ENCODE results near the gene SUN5.

Gene SUN5

GRCh38 chr20:32989507-32990283 is 14.5 kb downstream of the SUN5 start:
- Histone ChIP-seq H3K4me1 (ENCODE audit: insufficient read depth, low read length) (no peaks in the 10 kb centered on the region), H3K27me3 (ENCODE audit: insufficient read depth, low read length) (no peaks in the 10 kb centered on the region), H2AFZ (ENCODE audit: low read depth, low read length) (no peak overlapping the region), H3K9me3 (ENCODE audit: low read length) (no peaks in the 10 kb centered on the region), H3K4me3 (ENCODE audit: low read length) (no peak overlapping the region), H3K36me3 (ENCODE audit: insufficient read depth, low read length) (no peaks in the 10 kb centered on the region)

GRCh38 chr20:32988008-32988407 is 16.2 kb downstream of the SUN5 start:
- no peaks in the 10 kb centered on the region for H3K27me3 ChIP-seq (ENCODE audit: insufficient read depth, low read length)

GRCh38 chr20:32987044-32987825 is 17.0 kb downstream of the SUN5 start:
- Histone ChIP-seq H3K27me3 (ENCODE audit: insufficient read depth, low read length) (no peaks in the 10 kb centered on the region), H3K36me3 (ENCODE audit: insufficient read depth, low read length) (no peaks in the 10 kb centered on the region)

More at GRCh38 chr20:32988008-32988407, 16.2 kb downstream of the SUN5 start:
- Histone ChIP-seq H2AFZ (ENCODE audit: low read depth, low read length) (no peak overlapping the region), H3K4me1 (ENCODE audit: insufficient read depth, low read length) (no peaks in the 10 kb centered on the region), H3K4me3 (ENCODE audit: low read length) (no peak overlapping the region), H3K9me3 (ENCODE audit: low read length) (no peaks in the 10 kb centered on the region), H3K36me3 (ENCODE audit: insufficient read depth, low read length) (no peaks in the 10 kb centered on the region)

GRCh38 chr20:32986331-32986966 is 17.8 kb downstream of the SUN5 start:
- no peaks in the 10 kb centered on the region for H3K27me3 ChIP-seq (ENCODE audit: insufficient read depth, low read length)
- H3K9me3 ChIP-seq (ENCODE audit: low read length) = no peaks in the 10 kb centered on the region
- H3K4me3 ChIP-seq (ENCODE audit: low read length) = no peak overlapping the region
- H2AFZ ChIP-seq (ENCODE audit: low read depth, low read length) = no peak overlapping the region
- no peaks in the 10 kb centered on the region for H3K36me3 ChIP-seq (ENCODE audit: insufficient read depth, low read length)
- H3K4me1 ChIP-seq (ENCODE audit: insufficient read depth, low read length) = no peaks in the 10 kb centered on the region

More at GRCh38 chr20:32987044-32987825, 17.0 kb downstream of the SUN5 start:
- no peaks in the 10 kb centered on the region for H3K9me3 ChIP-seq (ENCODE audit: low read length)
- H3K4me3 ChIP-seq (ENCODE audit: low read length) = no peak overlapping the region
- no peak overlapping the region for H2AFZ ChIP-seq (ENCODE audit: low read depth, low read length)
- H3K4me1 ChIP-seq (ENCODE audit: insufficient read depth, low read length) = no peaks in the 10 kb centered on the region

- no peaks in the 10 kb centered on the region for H3K36me3 ChIP-seq (ENCODE audit: insufficient read depth, low read length)
- H3K4me1 ChIP-seq (ENCODE audit: insufficient read depth, low read length) = peaks cover 4% of the 10 kb centered on the region
- no peak overlapping the region for H3K4me3 ChIP-seq (ENCODE audit: low read length)
- H3K9me3 ChIP-seq (ENCODE audit: low read length) = no peaks in the 10 kb centered on the region
- no peak overlapping the region for H2AFZ ChIP-seq (ENCODE audit: low read depth, low read length)
- no peaks in the 10 kb centered on the region for H3K27me3 ChIP-seq (ENCODE audit: insufficient read depth, low read length)
These were observed 18.6 kb downstream of the SUN5 start for GRCh38 chr20:32985596-32985995.

GRCh38 chr20:32984631-32985354 is 19.4 kb downstream of the SUN5 start:
- no peak overlapping the region for H2AFZ ChIP-seq (ENCODE audit: low read depth, low read length)
- H3K4me1 ChIP-seq (ENCODE audit: insufficient read depth, low read length) = peaks cover 9% of the 10 kb centered on the region
- H3K36me3 ChIP-seq (ENCODE audit: insufficient read depth, low read length) = no peaks in the 10 kb centered on the region
- no peaks in the 10 kb centered on the region for H3K27me3 ChIP-seq (ENCODE audit: insufficient read depth, low read length)
- H3K9me3 ChIP-seq (ENCODE audit: low read length) = no peaks in the 10 kb centered on the region
- no peak overlapping the region for H3K4me3 ChIP-seq (ENCODE audit: low read length)

- Histone ChIP-seq H2AFZ (ENCODE audit: low read depth, low read length) (no peak overlapping the region), H3K4me1 (ENCODE audit: insufficient read depth, low read length) (peaks cover 9% of the 10 kb centered on the region), H3K27me3 (ENCODE audit: insufficient read depth, low read length) (no peaks in the 10 kb centered on the region), H3K36me3 (ENCODE audit: insufficient read depth, low read length) (no peaks in the 10 kb centered on the region), H3K9me3 (ENCODE audit: low read length) (no peaks in the 10 kb centered on the region), H3K4me3 (ENCODE audit: low read length) (no peak overlapping the region)
These were observed 20.0 kb downstream of the SUN5 start for GRCh38 chr20:32984196-32984595.

GRCh38 chr20:32983459-32984112 is 20.6 kb downstream of the SUN5 start:
- Histone ChIP-seq H3K27me3 (ENCODE audit: insufficient read depth, low read length) (no peaks in the 10 kb centered on the region), H2AFZ (ENCODE audit: low read depth, low read length) (no peak overlapping the region), H3K36me3 (ENCODE audit: insufficient read depth, low read length) (no peaks in the 10 kb centered on the region)

GRCh38 chr20:32982617-32983458 is 21.4 kb downstream of the SUN5 start:
- H3K9me3 ChIP-seq (ENCODE audit: low read length) = no peaks in the 10 kb centered on the region

More at GRCh38 chr20:32983459-32984112, 20.6 kb downstream of the SUN5 start:
- H3K4me1 ChIP-seq (ENCODE audit: insufficient read depth, low read length) = peaks cover 9% of the 10 kb centered on the region
- no peak overlapping the region for H3K4me3 ChIP-seq (ENCODE audit: low read length)
- no peaks in the 10 kb centered on the region for H3K9me3 ChIP-seq (ENCODE audit: low read length)

GRCh38 chr20:32980990-32981389 is 23.2 kb downstream of the SUN5 start:
- Histone ChIP-seq H3K9me3 (ENCODE audit: low read length) (no peaks in the 10 kb centered on the region), H3K27me3 (ENCODE audit: insufficient read depth, low read length) (no peaks in the 10 kb centered on the region), H3K4me3 (ENCODE audit: low read length) (no peak overlapping the region), H2AFZ (ENCODE audit: low read depth, low read length) (no peak overlapping the region), H3K36me3 (ENCODE audit: insufficient read depth, low read length) (no peaks in the 10 kb centered on the region), H3K4me1 (ENCODE audit: insufficient read depth, low read length) (peaks cover 9% of the 10 kb centered on the region)

More at GRCh38 chr20:32982617-32983458, 21.4 kb downstream of the SUN5 start:
- Histone ChIP-seq H2AFZ (ENCODE audit: low read depth, low read length) (no peak overlapping the region), H3K4me3 (ENCODE audit: low read length) (no peak overlapping the region), H3K27me3 (ENCODE audit: insufficient read depth, low read length) (no peaks in the 10 kb centered on the region), H3K4me1 (ENCODE audit: insufficient read depth, low read length) (peaks cover 9% of the 10 kb centered on the region), H3K36me3 (ENCODE audit: insufficient read depth, low read length) (no peaks in the 10 kb centered on the region)

- no peaks in the 10 kb centered on the region for H3K36me3 ChIP-seq (ENCODE audit: insufficient read depth, low read length)
- H2AFZ ChIP-seq (ENCODE audit: low read depth, low read length) = no peak overlapping the region
- peaks cover 9% of the 10 kb centered on the region for H3K4me1 ChIP-seq (ENCODE audit: insufficient read depth, low read length)
- H3K4me3 ChIP-seq (ENCODE audit: low read length) = no peak overlapping the region
- no peaks in the 10 kb centered on the region for H3K9me3 ChIP-seq (ENCODE audit: low read length)
- no peaks in the 10 kb centered on the region for H3K27me3 ChIP-seq (ENCODE audit: insufficient read depth, low read length)
These were observed 23.9 kb downstream of the SUN5 start for GRCh38 chr20:32980131-32980941.
